Motor neuron (in vitro differentiated cells): ENCODE data around the gene PTCHD1. TPM values are rescaled to one million over a fixed set of nuclear protein-coding genes. Genes with fewer than 3 reads are reported as not detected.

Experiments
- ATAC-seq, 8 experiments: fragments of 200-7000 bp; cut with Tn5 transposase; replicated peaks in 6 of 8; 2 replicates each; pipeline ENCODE4 v1.8.0; 2021; ENCODE audit warnings: mild to moderate bottlenecking in 8 of 8, moderate library complexity in 8 of 8
- H3K27ac ChIP-seq, 2 donors: fragments of 250-450 bp; sonication (Bioruptor Pico); 2 replicates each; pipeline ENCODE4 v1.9.0; 2021; ENCODE audit warnings: antibody characterized with exemption in 2 of 2, mild to moderate bottlenecking in 2 of 2, moderate library complexity in 1 of 2
- H3K4me1 ChIP-seq, 2 donors: fragments of 250-450 bp; sonication (Bioruptor Pico); replicated peaks in 1 of 2; 2 replicates each; pipeline ENCODE4 v1.6.1; 2021; ENCODE audit warnings: antibody characterized with exemption in 2 of 2, mild to moderate bottlenecking in 2 of 2, moderate library complexity in 1 of 2
- H3K4me3 ChIP-seq, 5 donors: fragments of 250-450 bp; sonication (Bioruptor Pico); 2 replicates each; pipeline ENCODE4 v1.9.0; 2021; ENCODE audit warnings: antibody characterized with exemption in 5 of 5, mild to moderate bottlenecking in 5 of 5, moderate library complexity in 4 of 5
- WGBS, 10 experiments: fragments of 450-650 bp; shearing (Covaris generic); methylation state at CpG; one replicate each; pipeline ENCODE4 v1.0.0; 2022; 5-methylcytosine and 5-hydroxymethylcytosine counted together
- in situ Hi-C, 9 experiments: fragments of 400-800 bp; cut with MboI; loops; one replicate each; pipeline ENCODE4 v1.15.0; 2021; ENCODE audit warnings: low sequenced_read_pairs in 9 of 9, low pct_unique_long_range_greater_than_20kb in 2 of 9; ENCODE audit not compliant: unreplicated experiment in 9 of 9
- total RNA-seq, 8 experiments: library from RNA; unstranded; fragments of 300-600 nt; gene quantifications; 2 replicates each; pipeline versions ENCODE4 v1.2.3 to v1.2.4, GENCODE V29; 2022

PTCHD1 gene
- total RNA-seq, 8 experiments from 2014 or later = 0.04 to 6.5 (median 0.66) TPM

- 0 to 75% (median 29%) methylated on average over 2 to 3 of the region's 3 CpGs; no CpG with 5 or more reads in 2 of the 10 experiments for WGBS, 10 experiments
- no peak overlapping the region for H3K27ac ChIP-seq
- H3K4me3 ChIP-seq = no peak overlapping the region
- in situ Hi-C loops = no loop called here
- ATAC-seq = no peak
- no peaks in the 10 kb centered on the region for H3K4me1 ChIP-seq
Measured at GRCh38 chrX:23451266-23451665, 116.6 kb downstream of the PTCHD1 start.
